Endothelial cell of umbilical vein (primary cell): ENCODE results near the gene MSMB. TPM values are rescaled to one million over a fixed set of nuclear protein-coding genes. Genes with fewer than 3 reads are reported as not detected.

ENCODE experiments used
- BruUV-seq: library from RNA; stranded (reverse); fragments of 400-500 nt; replicated peaks from 2 replicates; lab custom pipeline; 2021; lab: Mats Ljungman, UMichigan
- CTCF ChIA-PET: fragments of 300-600, 350-600 bp; sonication (Branson Sonifier 250); formaldehyde crosslinking; loops from one replicate; lab custom pipeline; 2021; ENCODE audit warnings: antibody characterized with exemption, inconsistent platforms; lab: Charles Lee
- POLR2A ChIA-PET: fragments of 300-600, 350-600 bp; sonication (Branson Sonifier 250); formaldehyde crosslinking; loops from one replicate; lab custom pipeline; 2021; ENCODE audit warnings: antibody characterized with exemption, inconsistent platforms; lab: Charles Lee
- DNase-seq: peaks from one replicate; pipeline ENCODE4 v3.0.0-alpha.2; 2011; ENCODE audit warnings: low read depth, low spot score
- FAIRE-seq: peaks from 2 replicates; lab custom pipeline; 2011; peaks lifted over from hg19 to GRCh38; lab: Jason Lieb, UNC
- H2AFZ ChIP-seq: 2 replicates; pipeline ENCODE4 v1.6.0; 2012; ENCODE audit warnings: low read depth, low read length, control low read depth, inconsistent platforms
- H3K27ac ChIP-seq: 2 replicates; pipeline ENCODE4 v1.5.1; 2011; ENCODE audit warnings: low read depth, mild to moderate bottlenecking, control low read depth, low read length, moderate library complexity; ENCODE audit not compliant: insufficient read depth
- H3K27me3 ChIP-seq, 2 experiments: 2 replicates each; pipeline versions ENCODE4 v1.6.0 to v1.6.1; 2011; ENCODE audit warnings: low read length in 2 of 2, mixed read lengths in 1 of 2; ENCODE audit not compliant: control insufficient read depth in 2 of 2, insufficient read depth in 2 of 2
- H3K36me3 ChIP-seq, 2 experiments: 2 replicates in 1 of 2; 3 replicates in 1 of 2; pipeline ENCODE4 v1.5.1; 2011; ENCODE audit warnings: low read length in 2 of 2, mild to moderate bottlenecking in 1 of 2, moderate library complexity in 1 of 2; ENCODE audit not compliant: control insufficient read depth in 2 of 2, insufficient read depth in 2 of 2; ENCODE audit errors: extremely low read depth in 1 of 2
- H3K4me1 ChIP-seq: 3 replicates; pipeline ENCODE4 v1.5.1; 2011; ENCODE audit warnings: mild to moderate bottlenecking, low read length; ENCODE audit not compliant: control insufficient read depth, insufficient read depth; ENCODE audit errors: extremely low read depth
- H3K4me2 ChIP-seq: 2 replicates; pipeline ENCODE4 v1.6.1; 2011; ENCODE audit warnings: low read length, control low read depth, mixed read lengths; ENCODE audit not compliant: insufficient read depth
- H3K4me3 ChIP-seq, 3 experiments: fragments of 200-600 bp in 1 of 3; sonication (generic), shearing (Covaris generic) in 1 of 3; replicated peaks in 1 of 3; 2 replicates each; pipeline ENCODE4 v1.5.1; 2011 to 2016; ENCODE audit warnings: control low read depth in 3 of 3, low read length in 3 of 3, mild to moderate bottlenecking in 2 of 3, inconsistent platforms in 1 of 3, low read depth in 1 of 3, moderate library complexity in 1 of 3; ENCODE audit not compliant: insufficient read depth in 1 of 3
- H3K79me2 ChIP-seq: 2 replicates; pipeline ENCODE4 v1.6.0; 2012; ENCODE audit warnings: low read length, inconsistent platforms; ENCODE audit not compliant: control insufficient read depth, insufficient read depth
- H3K9ac ChIP-seq: replicated peaks from 2 replicates; pipeline ENCODE3; 2011; ENCODE audit warnings: low read length, control low read depth; ENCODE audit not compliant: insufficient read depth; ENCODE audit errors: extremely low read depth
- H3K9me1 ChIP-seq: replicated peaks from 3 replicates; pipeline ENCODE4 v1.6.0; 2011; ENCODE audit warnings: mild to moderate bottlenecking, low read length; ENCODE audit not compliant: control insufficient read depth, insufficient read depth; ENCODE audit errors: extremely low read depth
- H3K9me3 ChIP-seq: replicated peaks from 2 replicates; pipeline ENCODE4 v1.5.1; 2012; ENCODE audit warnings: low read length, inconsistent platforms; ENCODE audit not compliant: control insufficient read depth, insufficient read depth
- H4K20me1 ChIP-seq: replicated peaks from 2 replicates; pipeline ENCODE3; 2011; ENCODE audit warnings: mild to moderate bottlenecking, low read length; ENCODE audit not compliant: control insufficient read depth, insufficient read depth; ENCODE audit errors: extremely low read depth
- CTCF ChIP-seq, 2 donors: IDR thresholded peaks; 1 replicate in 1 of 2; 2 replicates in 1 of 2; pipeline ENCODE4 v1.5.1; 2011; ENCODE audit warnings: low read length in 2 of 2, mild to moderate bottlenecking in 2 of 2, moderate library complexity in 2 of 2, control low read depth in 1 of 2, inconsistent platforms in 1 of 2, low read depth in 1 of 2; ENCODE audit not compliant: insufficient read depth in 1 of 2; ENCODE audit errors: extremely low read depth in 1 of 2
- EZH2 ChIP-seq: IDR thresholded peaks from 2 replicates; pipeline ENCODE4 v1.6.1; 2012; ENCODE audit warnings: borderline replicate concordance, low read depth, mild to moderate bottlenecking, moderate library complexity, low read length, inconsistent platforms; ENCODE audit not compliant: severe bottlenecking
- GATA2 ChIP-seq: IDR thresholded peaks from 2 replicates; pipeline ENCODE4 v1.7.0; 2011; ENCODE audit warnings: low read depth, mild to moderate bottlenecking, moderate library complexity, mixed read lengths, low read length; ENCODE audit not compliant: insufficient read length, insufficient read depth
- JUN ChIP-seq: IDR thresholded peaks from 2 replicates; pipeline ENCODE4 v1.6.1; 2011; ENCODE audit warnings: borderline replicate concordance, low read depth; ENCODE audit not compliant: insufficient read length, insufficient read depth
- MAX ChIP-seq: IDR thresholded peaks from 2 replicates; pipeline ENCODE4 v1.6.1; 2011; ENCODE audit not compliant: insufficient read depth, insufficient read length
- MYC ChIP-seq: IDR thresholded peaks from one replicate; pipeline ENCODE4 v1.6.1; 2011; ENCODE audit warnings: mild to moderate bottlenecking, low read depth, low read length
- POLR2A ChIP-seq: IDR thresholded peaks from 2 replicates; pipeline ENCODE4 v1.6.1; 2012; ENCODE audit warnings: low read depth, mild to moderate bottlenecking, control low read depth, low read length
- POLR2AphosphoS5 ChIP-seq: IDR thresholded peaks from 2 replicates; pipeline ENCODE4 v1.6.1; 2012; ENCODE audit warnings: low read depth, mild to moderate bottlenecking, control low read depth, low read length, moderate library complexity; ENCODE audit not compliant: insufficient read depth
- dilution Hi-C: fragments of 300-500 bp; cut with MboI; formaldehyde crosslinking; loops from one replicate; pipeline ENCODE4 v1.15.0; 2019; ENCODE audit warnings: low sequenced_read_pairs; ENCODE audit not compliant: extremely low pct_ligation_motif_present
- intact Hi-C: fragments of 100-400 bp; cut with micrococcal nuclease; formaldehyde crosslinking; loops from one replicate; pipeline ENCODE4 v1.10.0; 2022
- polyA plus RNA-seq, 4 experiments: library from polyadenylated mRNA; depleted of rRNA in 3 of 4; stranded (reverse) in 3 of 4; unstranded in 1 of 4; fragments of >200 nt; gene quantifications; 2 replicates each; pipeline versions ENCODE4 v1.2.1 to v1.2.3, GENCODE V29; 2011 to 2012; ENCODE audit warnings: missing spikeins in 1 of 4
- total RNA-seq: library from RNA; stranded (reverse); gene quantifications from 2 replicates; pipeline ENCODE4 v1.2.3, GENCODE V29; 2021

The MSMB gene
- total and polyA plus RNA-seq, 2 donors (not counting 3 experiments of a cell fraction or from before 2014, with no cell fraction given), result not detected

GRCh38 chr10:46042527-46042926, 3.5 kb downstream of the MSMB start:
- no peak overlapping the region for H3K27ac ChIP-seq
- H3K4me3 ChIP-seq, result no peak overlapping the region
- H3K27me3 ChIP-seq, result peaks cover 7 to 10% of the 10 kb centered on the region in 2 experiments
- no peak overlapping the region for H3K9ac ChIP-seq
- H4K20me1 ChIP-seq, result no peaks in the 10 kb centered on the region
- POLR2A ChIA-PET, result no interaction called here
- H2AFZ ChIP-seq, result no peak overlapping the region
- H3K79me2 ChIP-seq, result no peaks in the 10 kb centered on the region
- CTCF ChIA-PET, result no interaction called here
- no peaks in the 10 kb centered on the region for H3K9me3 ChIP-seq
- DNase-seq (no peak), FAIRE-seq (no peak)
- no peaks in the 10 kb centered on the region for H3K9me1 ChIP-seq
- BruUV-seq, result no TSS peak
- no peak overlapping the region for H3K4me2 ChIP-seq
- H3K4me1 ChIP-seq, result no peaks in the 10 kb centered on the region
- TF ChIP-seq EZH2 (no peak), MAX (no peak), POLR2AphosphoS5 (no peak), JUN (no peak), CTCF (IDR thresholded peaks at IDR 0.05; ENCODE audit: extremely low read depth in 1 of 2, insufficient read depth in 1 of 2, low read depth in 1 of 2, low read length in 2 of 2) (no peak), GATA2 (no peak), MYC (no peak), POLR2A (no peak)
- H3K36me3 ChIP-seq, result no peaks in the 10 kb centered on the region
- dilution Hi-C loops, result no loop called here
- intact Hi-C loops, result no loop called here
